HCT116 (cell line): Measurements from ENCODE around the gene MAPKBP1. TPM values are rescaled to one million over a fixed set of nuclear protein-coding genes. Genes with fewer than 3 reads are reported as not detected.

Experiments
- ATAC-seq: fragments of 200-7000 bp; cut with Tn5 transposase; 2 replicates; pipeline ENCODE4 v1.9.1; 2020; ENCODE audit warnings: mild to moderate bottlenecking, moderate library complexity
- BruUV-seq: library from RNA; stranded (reverse); fragments of 400-500 nt; replicated peaks from 2 replicates; lab custom pipeline; 2021; lab: Mats Ljungman, UMichigan
- CTCF ChIA-PET: fragments of 300-600 bp; sonication (Branson Sonifier 250); formaldehyde crosslinking; loops from one replicate; lab custom pipeline; 2021; ENCODE audit warnings: antibody characterized with exemption; lab: Charles Lee
- POLR2A ChIA-PET: fragments of 300-600, 350-600 bp; sonication (Branson Sonifier 250); formaldehyde crosslinking; loops from one replicate; lab custom pipeline; 2021; ENCODE audit warnings: antibody characterized with exemption; lab: Charles Lee
- RAD21 ChIA-PET, 2 experiments: fragments of 300-600 bp; sonication (Branson Sonifier 250); formaldehyde crosslinking; loops; one replicate each; lab custom pipeline; 2023; ENCODE audit warnings: low total read pairs in 2 of 2; ENCODE audit not compliant: uncharacterized antibody in 2 of 2, unreplicated experiment in 2 of 2, low non-redundant PET in 1 of 2; lab: Charles Lee
- DNase-seq: peaks from one replicate; pipeline ENCODE4 v3.0.0-alpha.2; 2010; ENCODE audit warnings: low read depth, low spot score
- H2AFZ ChIP-seq: fragments of 200-600 bp; shearing (Covaris generic), sonication (generic); 2 replicates; pipeline ENCODE4 v1.6.1; 2017; ENCODE audit warnings: low read depth, mixed run types, mixed read lengths, antibody characterized with exemption, low read length; ENCODE audit not compliant: poor library complexity, severe bottlenecking
- H3K27ac ChIP-seq: 2 replicates; pipeline ENCODE4 v1.5.1; 2012; ENCODE audit warnings: low read depth, low read length
- H3K27me3 ChIP-seq: fragments of 200-600 bp; sonication (generic); 2 replicates; pipeline ENCODE4 v1.6.1; 2016; ENCODE audit warnings: mixed run types, low read length, mixed read lengths; ENCODE audit not compliant: insufficient read depth
- H3K36me3 ChIP-seq, 2 experiments: fragments of 200-500 bp in 1 of 2; fragments of 200-600 bp in 1 of 2; sonication (Bioruptor generic) in 1 of 2; sonication (generic) in 1 of 2; 2 replicates each; pipeline versions ENCODE4 v1.5.1 to v1.6.1; 2014 to 2016; ENCODE audit warnings: low read length in 2 of 2, inconsistent platforms in 1 of 2, mixed read lengths in 1 of 2, mixed run types in 1 of 2; ENCODE audit not compliant: insufficient read depth in 2 of 2, control insufficient read depth in 1 of 2
- H3K4me1 ChIP-seq, 2 experiments: fragments of 200-600 bp in 1 of 2; sonication (generic) in 1 of 2; 2 replicates each; pipeline versions ENCODE4 v1.5.1 to v1.6.1; 2012 to 2017; ENCODE audit warnings: low read length in 2 of 2, inconsistent platforms in 1 of 2, mild to moderate bottlenecking in 1 of 2, mixed read lengths in 1 of 2, mixed run types in 1 of 2, moderate library complexity in 1 of 2; ENCODE audit not compliant: insufficient read depth in 2 of 2, control insufficient read depth in 1 of 2
- H3K4me2 ChIP-seq: fragments of 200-600 bp; sonication (generic); 2 replicates; pipeline ENCODE4 v1.6.1; 2017; ENCODE audit warnings: mixed run types, low read length, mixed read lengths
- H3K4me3 ChIP-seq, 2 experiments: fragments of 200-600 bp in 1 of 2; sonication (generic) in 1 of 2; replicated peaks in 1 of 2; 2 replicates each; pipeline ENCODE4 v1.5.1; 2011 to 2016; ENCODE audit warnings: low read length in 2 of 2, control low read depth in 1 of 2, low read depth in 1 of 2, mild to moderate bottlenecking in 1 of 2, mixed read lengths in 1 of 2, mixed run types in 1 of 2
- H3K79me2 ChIP-seq: fragments of 200-600 bp; sonication (generic); 2 replicates; pipeline ENCODE4 v1.6.1; 2017; ENCODE audit warnings: mild to moderate bottlenecking, mixed run types, low read length, moderate library complexity, mixed read lengths; ENCODE audit not compliant: insufficient read depth
- H3K9ac ChIP-seq: fragments of 200-600 bp; sonication (generic); 2 replicates; pipeline ENCODE4 v1.6.1; 2016; ENCODE audit warnings: low read length, mixed read lengths
- H3K9me2 ChIP-seq: fragments of 200-600 bp; sonication (generic), shearing (Covaris generic); 2 replicates; pipeline ENCODE4 v1.6.1; 2017; ENCODE audit warnings: mixed run types, mild to moderate bottlenecking, moderate library complexity; ENCODE audit not compliant: insufficient read depth
- H3K9me3 ChIP-seq, 2 experiments: fragments of 200-500 bp in 1 of 2; fragments of 200-600 bp in 1 of 2; sonication (Bioruptor generic) in 1 of 2; sonication (generic) in 1 of 2; 2 replicates each; pipeline ENCODE4 v1.6.1; 2014 to 2017; ENCODE audit warnings: low read length in 2 of 2, mixed read lengths in 2 of 2, inconsistent platforms in 1 of 2, low read depth in 1 of 2, mild to moderate bottlenecking in 1 of 2, mixed run types in 1 of 2, moderate library complexity in 1 of 2; ENCODE audit not compliant: control insufficient read depth in 1 of 2, insufficient read depth in 1 of 2
- H4K20me1 ChIP-seq: fragments of 200-600 bp; sonication (generic), shearing (Covaris generic); 2 replicates; pipeline ENCODE4 v1.6.1; 2017; ENCODE audit warnings: mixed run types, mild to moderate bottlenecking, moderate library complexity; ENCODE audit not compliant: insufficient read depth
- ATF3 ChIP-seq: IDR thresholded peaks from 2 replicates; pipeline ENCODE4 v1.6.1; 2012
- CBX3 ChIP-seq: IDR thresholded peaks from 2 replicates; pipeline ENCODE4 v1.6.1; 2012; ENCODE audit warnings: low read depth
- CEBPB ChIP-seq: IDR thresholded peaks from 2 replicates; pipeline ENCODE4 v1.6.1; 2012; ENCODE audit warnings: low read depth
- EGR1 ChIP-seq: IDR thresholded peaks from 2 replicates; pipeline ENCODE4 v1.6.1; 2012; ENCODE audit warnings: low read depth
- ELF1 ChIP-seq: IDR thresholded peaks from 2 replicates; pipeline ENCODE4 v1.6.1; 2012; ENCODE audit warnings: low read depth, borderline replicate concordance
- FOSL1 ChIP-seq: IDR thresholded peaks from 2 replicates; pipeline ENCODE4 v1.6.1; 2012; ENCODE audit warnings: low read depth
- POLR2A ChIP-seq: IDR thresholded peaks from 2 replicates; pipeline ENCODE4 v1.7.0; 2011; ENCODE audit warnings: borderline replicate concordance; ENCODE audit not compliant: insufficient read depth, insufficient read length; ENCODE audit errors: extremely low read depth
- POLR2AphosphoS5 ChIP-seq: IDR thresholded peaks from 2 replicates; pipeline ENCODE4 v1.6.1; 2011; ENCODE audit warnings: mild to moderate bottlenecking, low read depth, low read length, moderate library complexity
- SIN3A ChIP-seq: IDR thresholded peaks from 2 replicates; pipeline ENCODE4 v1.6.1; 2012; ENCODE audit warnings: low read depth
- SP1 ChIP-seq: IDR thresholded peaks from 2 replicates; pipeline ENCODE4 v1.6.1; 2012; ENCODE audit warnings: low read depth
- TCF7L2 ChIP-seq: IDR thresholded peaks from 2 replicates; pipeline ENCODE4 v1.7.0; 2011; ENCODE audit warnings: borderline replicate concordance, inconsistent platforms; ENCODE audit not compliant: insufficient read depth, insufficient read length; ENCODE audit errors: extremely low read depth
- ZNF274 ChIP-seq: fragments of 200-500 bp; sonication (Bioruptor generic); IDR thresholded peaks from 2 replicates; pipeline ENCODE4 v1.6.1; 2014; ENCODE audit warnings: mild to moderate bottlenecking, low read depth, low read length, inconsistent platforms
- intact Hi-C: fragments of 100-400 bp; cut with micrococcal nuclease; formaldehyde crosslinking; loops from 2 replicates; pipeline ENCODE4 v1.10.0; 2022
- total RNA-seq: library from RNA; stranded (reverse); gene quantifications from one replicate; pipeline ENCODE4 v1.2.1, GENCODE V29; 2021; ENCODE audit not compliant: unreplicated experiment
- TF ChIP-seq, protein P1 (sequence below), 3 experiments: fragments of 200-600 bp in 1 of 3; sonication (generic) in 1 of 3; IDR thresholded peaks in 2 of 3; conservative IDR thresholded peaks in 1 of 3; 2 replicates each; pipeline ENCODE4 v1.5.1; 2012 to 2017; ENCODE audit warnings: low read depth in 2 of 3, low read length in 2 of 3, antibody characterized with exemption in 1 of 3, borderline replicate concordance in 1 of 3, control low read depth in 1 of 3, mild to moderate bottlenecking in 1 of 3, mixed read lengths in 1 of 3, mixed run types in 1 of 3, moderate library complexity in 1 of 3; ENCODE audit not compliant: insufficient read depth in 1 of 3

The MAPKBP1 gene
- total RNA-seq, 1 experiment from 2014 or later, result 21.3 TPM

DNA sequence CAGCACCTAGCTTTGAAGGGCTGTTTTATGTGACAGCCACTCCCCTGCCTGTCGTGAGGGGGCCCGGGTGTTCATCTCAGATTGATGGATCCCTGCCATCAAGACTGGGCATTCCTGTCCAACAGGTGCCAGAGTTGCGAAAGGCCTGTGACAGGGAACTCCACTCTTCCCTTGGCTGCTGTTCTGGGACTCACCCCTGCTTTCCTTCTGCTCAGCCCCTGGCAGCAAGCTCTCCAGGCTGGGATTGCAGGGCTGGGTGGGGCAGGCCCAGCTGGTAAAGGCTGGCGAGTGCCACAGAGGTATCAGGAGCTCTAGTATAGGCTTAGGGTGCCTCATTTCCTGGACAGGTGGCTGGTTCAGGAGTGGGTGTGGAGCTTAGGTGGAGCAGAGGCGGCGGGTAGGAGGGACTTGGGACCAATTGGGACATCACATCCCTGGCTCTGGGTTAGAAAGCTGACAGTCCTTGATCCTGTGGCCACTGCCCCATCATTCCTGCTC lies 64.2 kb downstream of the MAPKBP1 start, which contains the start of gene PLA2G4B:
TSS of gene PLA2G4B (plus strand) at position 448 of the 498 bp plus-strand sequence. CDS start 67 bp downstream, outside the sequence.
- no peak within 1 kb of the TSS for H3K9ac ChIP-seq

DNA sequence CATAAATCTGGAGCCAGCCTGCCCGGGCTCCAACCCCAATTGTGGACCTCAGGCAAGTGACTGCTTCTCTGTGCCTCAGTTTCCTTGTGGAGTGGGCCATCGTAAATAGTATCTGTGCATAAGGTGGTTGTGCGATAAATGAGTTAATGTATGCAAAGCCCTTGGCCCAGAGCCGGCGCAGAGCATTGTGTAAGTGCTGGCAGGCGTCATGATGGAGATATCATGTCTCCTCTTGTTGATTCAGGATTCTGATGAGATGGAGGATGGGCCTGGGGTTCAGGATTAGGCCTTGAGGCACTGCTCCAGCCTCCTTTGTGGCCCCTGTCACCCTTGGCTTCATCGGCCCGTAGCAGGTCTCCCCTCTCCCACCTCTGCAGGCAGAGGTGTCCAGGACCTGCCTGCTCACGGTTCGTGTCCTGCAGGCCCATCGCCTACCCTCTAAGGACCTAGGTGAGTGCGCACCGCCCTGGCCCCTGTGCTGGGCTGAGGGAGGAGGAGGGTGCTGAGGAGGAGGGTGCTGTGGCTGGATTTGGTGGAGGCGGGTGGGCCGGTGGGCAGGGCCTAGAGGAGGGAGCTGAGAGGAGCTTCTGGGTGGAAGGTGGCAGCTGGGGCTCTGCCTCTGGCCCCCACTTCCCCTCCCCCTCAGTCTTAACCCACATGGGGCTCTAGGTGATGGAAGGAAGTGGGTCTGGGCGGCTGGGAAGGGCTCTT lies 65.7 kb downstream of the MAPKBP1 start:
- intact Hi-C loops, result no loop called here
- H3K4me3 ChIP-seq, result no peak overlapping the region
- DNase-seq (no peak), ATAC-seq (no peak)
- no peak overlapping the region for H3K9ac ChIP-seq
- no peaks in the 10 kb centered on the region for H3K36me3 ChIP-seq
- H3K9me3 ChIP-seq, result no peaks in the 10 kb centered on the region
- CTCF ChIA-PET, result no interaction called here
- POLR2A ChIA-PET, result no interaction called here
- BruUV-seq, result no TSS peak
- no peak overlapping the region for H2AFZ ChIP-seq
- H3K9me2 ChIP-seq, result no peaks in the 10 kb centered on the region
- H3K4me2 ChIP-seq, result no peak overlapping the region
- no peak for TF ChIP-seq POLR2AphosphoS5
- TF ChIP-seq, protein P1, sequence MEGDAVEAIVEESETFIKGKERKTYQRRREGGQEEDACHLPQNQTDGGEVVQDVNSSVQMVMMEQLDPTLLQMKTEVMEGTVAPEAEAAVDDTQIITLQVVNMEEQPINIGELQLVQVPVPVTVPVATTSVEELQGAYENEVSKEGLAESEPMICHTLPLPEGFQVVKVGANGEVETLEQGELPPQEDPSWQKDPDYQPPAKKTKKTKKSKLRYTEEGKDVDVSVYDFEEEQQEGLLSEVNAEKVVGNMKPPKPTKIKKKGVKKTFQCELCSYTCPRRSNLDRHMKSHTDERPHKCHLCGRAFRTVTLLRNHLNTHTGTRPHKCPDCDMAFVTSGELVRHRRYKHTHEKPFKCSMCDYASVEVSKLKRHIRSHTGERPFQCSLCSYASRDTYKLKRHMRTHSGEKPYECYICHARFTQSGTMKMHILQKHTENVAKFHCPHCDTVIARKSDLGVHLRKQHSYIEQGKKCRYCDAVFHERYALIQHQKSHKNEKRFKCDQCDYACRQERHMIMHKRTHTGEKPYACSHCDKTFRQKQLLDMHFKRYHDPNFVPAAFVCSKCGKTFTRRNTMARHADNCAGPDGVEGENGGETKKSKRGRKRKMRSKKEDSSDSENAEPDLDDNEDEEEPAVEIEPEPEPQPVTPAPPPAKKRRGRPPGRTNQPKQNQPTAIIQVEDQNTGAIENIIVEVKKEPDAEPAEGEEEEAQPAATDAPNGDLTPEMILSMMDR (IDR thresholded peaks at IDR 0.05 in 2 of 3, conservative IDR thresholded peaks at IDR 0.05 in 1 of 3; ENCODE audit: borderline replicate concordance in 1 of 3, insufficient read depth in 1 of 3, low read depth in 2 of 3, low read length in 2 of 3), result no peak
- no peak for TF ChIP-seq ELF1
- no peak for TF ChIP-seq ZNF274
- no peak for TF ChIP-seq FOSL1
- TF ChIP-seq SIN3A, result no peak
- no peak for TF ChIP-seq SP1
- no peak for TF ChIP-seq TCF7L2
- TF ChIP-seq EGR1, result no peak
- TF ChIP-seq ATF3, result no peak
- TF ChIP-seq CEBPB, result no peak
- TF ChIP-seq CBX3, result no peak
- RAD21 ChIA-PET, result no interaction called here
- H3K27me3 ChIP-seq, result no peaks in the 10 kb centered on the region
- no peaks in the 10 kb centered on the region for H3K79me2 ChIP-seq
- no peak overlapping the region for H3K27ac ChIP-seq
- H4K20me1 ChIP-seq, result no peaks in the 10 kb centered on the region
- peaks cover 8 to 9% of the 10 kb centered on the region in 2 experiments; a peak in 2 of 4 replicates for H3K4me1 ChIP-seq

More for the DNA sequence above, 64.2 kb downstream of the MAPKBP1 start, which contains the start of gene PLA2G4B:
- no peak for DNase-seq
- no peaks in the 10 kb centered on the region for H4K20me1 ChIP-seq
- peaks cover 8 to 9% of the 10 kb centered on the region in 2 experiments; a peak in 2 of 4 replicates for H3K4me1 ChIP-seq
- ChIA-PET RAD21 (no interaction called here), POLR2A (no interaction called here), CTCF (no interaction called here)
- no peak within 1 kb of the TSS for H3K27ac ChIP-seq
- intact Hi-C loops, result no loop called here
- TF ChIP-seq SP1, result peak; percentile 46; the same call in 1 of the 2 replicates
- no peak for TF ChIP-seq POLR2A
- TF ChIP-seq CEBPB, result peak; percentile 96
- H3K9me3 ChIP-seq, result no peaks in the 10 kb centered on the region
- BruUV-seq, result no TSS peak
- no peak within 1 kb of the TSS for H3K4me3 ChIP-seq
- H3K27me3 ChIP-seq, result no peaks in the 10 kb centered on the region
- ATAC-seq, result peak; percentile 37
- no peaks in the 10 kb centered on the region for H3K79me2 ChIP-seq
- no peaks in the 10 kb centered on the region for H3K9me2 ChIP-seq
- H2AFZ ChIP-seq, result no peak within 1 kb of the TSS
- no peak within 1 kb of the TSS for H3K4me2 ChIP-seq
- no peaks in the 10 kb centered on the region for H3K36me3 ChIP-seq
